ENCODE measurements around the gene RARRES1.

RARRES1 gene

GRCh38 chr3:158766364-158766763 lies 34.1 kb upstream of the RARRES1 start:
- in situ Hi-C loops (cut with HindIII; ENCODE audit: low sequenced_read_pairs) = no loop called here

- in situ Hi-C loops (cut with HindIII; ENCODE audit: low sequenced_read_pairs) = no loop called here
Observed at GRCh38 chr3:158765518-158766205, 33.4 kb upstream of the RARRES1 start.

GRCh38 chr3:158763421-158763820 lies 31.2 kb upstream of the RARRES1 start:
- in situ Hi-C loops (cut with HindIII; ENCODE audit: low sequenced_read_pairs) = no loop called here

- in situ Hi-C loops (cut with HindIII; ENCODE audit: low sequenced_read_pairs) = no loop called here
Observed at GRCh38 chr3:158762701-158763100, 30.4 kb upstream of the RARRES1 start.

- in situ Hi-C loops (cut with HindIII; ENCODE audit: low sequenced_read_pairs) = no loop called here
Observed at GRCh38 chr3:158761350-158761749, 29.1 kb upstream of the RARRES1 start.

GRCh38 chr3:158755421-158755820 lies 23.2 kb upstream of the RARRES1 start:
- in situ Hi-C loops (cut with HindIII; ENCODE audit: low sequenced_read_pairs) = no loop called here

- in situ Hi-C loops (cut with HindIII; ENCODE audit: low sequenced_read_pairs) = no loop called here
Observed at GRCh38 chr3:158753854-158754253, 21.6 kb upstream of the RARRES1 start.

- in situ Hi-C loops (cut with HindIII; ENCODE audit: low sequenced_read_pairs) = no loop called here
Observed at GRCh38 chr3:158751316-158751715, 19.1 kb upstream of the RARRES1 start.

GRCh38 chr3:158750016-158750415 lies 17.8 kb upstream of the RARRES1 start:
- in situ Hi-C loops (cut with HindIII; ENCODE audit: low sequenced_read_pairs) = no loop called here

- in situ Hi-C loops (cut with HindIII; ENCODE audit: low sequenced_read_pairs) = no loop called here
Observed at GRCh38 chr3:158749526-158749925, 17.3 kb upstream of the RARRES1 start.

GRCh38 chr3:158748237-158748828 lies 16.1 kb upstream of the RARRES1 start:
- in situ Hi-C loops (cut with HindIII; ENCODE audit: low sequenced_read_pairs) = no loop called here

GRCh38 chr3:158747417-158747816 lies 15.2 kb upstream of the RARRES1 start:
- in situ Hi-C loops (cut with HindIII; ENCODE audit: low sequenced_read_pairs) = no loop called here

- in situ Hi-C loops (cut with HindIII; ENCODE audit: low sequenced_read_pairs) = no loop called here
Observed at GRCh38 chr3:158745551-158745950, 13.3 kb upstream of the RARRES1 start.

GRCh38 chr3:158744567-158745288 lies 12.5 kb upstream of the RARRES1 start:
- in situ Hi-C loops (cut with HindIII; ENCODE audit: low sequenced_read_pairs) = no loop called here

GRCh38 chr3:158743664-158744566 lies 11.7 kb upstream of the RARRES1 start:
- in situ Hi-C loops (cut with HindIII; ENCODE audit: low sequenced_read_pairs) = no loop called here

- in situ Hi-C loops (cut with HindIII; ENCODE audit: low sequenced_read_pairs) = no loop called here
Observed at GRCh38 chr3:158742871-158743663, 10.8 kb upstream of the RARRES1 start.

- in situ Hi-C loops (cut with HindIII; ENCODE audit: low sequenced_read_pairs) = no loop called here
Observed at GRCh38 chr3:158739661-158740060, 7.4 kb upstream of the RARRES1 start.

- in situ Hi-C loops (cut with HindIII; ENCODE audit: low sequenced_read_pairs) = no loop called here
Observed at GRCh38 chr3:158739078-158739477, 6.8 kb upstream of the RARRES1 start.

GRCh38 chr3:158738653-158739052 lies 6.4 kb upstream of the RARRES1 start:
- in situ Hi-C loops (cut with HindIII; ENCODE audit: low sequenced_read_pairs) = no loop called here

GRCh38 chr3:158737976-158738615 lies 5.8 kb upstream of the RARRES1 start:
- in situ Hi-C loops (cut with HindIII; ENCODE audit: low sequenced_read_pairs) = no loop called here

Data from DLD1 (cell line).